HL-60/S4 (cell line): ENCODE results near the gene ZMAT2.
"Not testable (repeated sequence)": the region's sequence is repeated elsewhere in the genome, so short reads cannot be mapped to it uniquely, and the experiment has no call there.

Experiments
- in situ Hi-C: fragments of 300-500 bp; cut with MboI; formaldehyde crosslinking; loops from 2 replicates; pipeline ENCODE4 v1.14.3; 2022; ENCODE audit warnings: low sequenced_read_pairs

ZMAT2 gene

DNA sequence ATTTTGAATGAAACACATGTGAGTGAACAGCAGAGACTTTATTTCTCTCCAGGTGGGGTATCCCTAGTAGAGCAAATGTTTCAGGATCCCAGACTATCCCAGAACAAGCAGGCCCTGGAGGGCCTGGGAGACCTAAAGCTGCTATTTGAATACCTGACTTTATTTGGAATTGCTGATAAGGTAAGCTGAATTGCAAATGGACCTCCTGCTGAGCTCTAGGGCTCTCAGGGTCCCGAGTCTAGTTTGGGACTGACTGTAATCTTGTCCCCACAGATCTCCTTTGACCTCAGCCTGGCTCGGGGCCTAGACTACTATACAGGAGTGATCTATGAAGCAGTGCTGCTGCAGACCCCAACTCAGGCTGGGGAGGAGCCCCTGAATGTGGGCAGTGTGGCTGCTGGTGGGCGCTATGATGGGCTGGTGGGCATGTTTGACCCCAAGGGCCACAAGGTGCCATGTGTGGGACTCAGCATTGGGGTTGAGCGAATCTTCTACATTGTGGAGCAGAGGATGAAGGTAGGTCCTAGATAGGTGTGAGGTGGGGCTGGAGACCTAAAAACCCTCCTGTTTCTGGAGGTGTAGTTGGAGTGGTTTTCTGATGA, 3.3 kb upstream of the ZMAT2 start:
- in situ Hi-C loops, result loop anchor here (25.0 kb wide), 1 partner anchor 915 kb away; the partner anchor contains the start of gene DIAPH1

DNA sequence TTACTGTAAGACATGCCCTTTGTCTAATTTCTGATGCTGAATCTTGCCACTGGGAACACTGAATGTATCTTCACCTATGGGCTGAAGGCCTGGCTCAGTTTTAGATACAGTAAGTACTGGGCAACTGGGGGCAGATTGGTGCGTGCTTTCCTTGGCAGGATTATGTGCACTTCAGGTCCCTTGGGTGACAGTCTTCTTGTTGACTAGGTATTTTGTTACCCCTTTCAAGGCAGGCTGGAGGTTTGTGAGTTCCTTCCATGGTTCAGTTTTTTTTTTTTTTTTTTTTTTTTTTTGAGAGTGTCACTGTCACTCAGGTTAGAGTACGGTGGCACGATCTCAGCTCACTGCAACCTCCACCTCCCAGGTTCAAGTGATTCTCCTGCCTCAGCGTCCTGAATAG, 7.6 kb downstream of the ZMAT2 start:
- in situ Hi-C loops, result loop anchor here (10.0 kb wide), 1 partner anchor 143 kb away; the partner anchor contains the start of genes APBB3 and SLC35A4

DNA sequence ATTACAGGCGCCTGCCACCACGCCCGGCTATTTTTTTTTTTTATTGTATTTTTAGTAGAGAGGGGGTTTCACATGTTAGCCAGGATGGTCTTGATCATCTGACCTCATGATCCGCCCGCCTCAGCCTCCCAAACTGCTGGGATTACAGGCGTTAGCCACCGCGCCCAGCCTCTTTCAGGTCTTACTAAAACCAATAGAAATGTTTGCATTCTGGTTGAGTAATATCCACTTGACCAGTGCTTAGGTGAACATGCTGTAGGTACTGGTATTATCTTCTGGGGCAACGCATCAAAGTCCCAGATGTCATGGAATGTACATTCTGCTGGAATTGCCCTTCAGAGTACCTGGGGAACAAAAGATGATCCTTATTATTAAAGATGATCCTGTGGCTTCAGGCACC, 8.5 kb downstream of the ZMAT2 start:
- in situ Hi-C loops, result loop anchor here (10.0 kb wide), 1 partner anchor 144 kb away; the partner anchor contains the start of genes APBB3 and SLC35A4

DNA sequence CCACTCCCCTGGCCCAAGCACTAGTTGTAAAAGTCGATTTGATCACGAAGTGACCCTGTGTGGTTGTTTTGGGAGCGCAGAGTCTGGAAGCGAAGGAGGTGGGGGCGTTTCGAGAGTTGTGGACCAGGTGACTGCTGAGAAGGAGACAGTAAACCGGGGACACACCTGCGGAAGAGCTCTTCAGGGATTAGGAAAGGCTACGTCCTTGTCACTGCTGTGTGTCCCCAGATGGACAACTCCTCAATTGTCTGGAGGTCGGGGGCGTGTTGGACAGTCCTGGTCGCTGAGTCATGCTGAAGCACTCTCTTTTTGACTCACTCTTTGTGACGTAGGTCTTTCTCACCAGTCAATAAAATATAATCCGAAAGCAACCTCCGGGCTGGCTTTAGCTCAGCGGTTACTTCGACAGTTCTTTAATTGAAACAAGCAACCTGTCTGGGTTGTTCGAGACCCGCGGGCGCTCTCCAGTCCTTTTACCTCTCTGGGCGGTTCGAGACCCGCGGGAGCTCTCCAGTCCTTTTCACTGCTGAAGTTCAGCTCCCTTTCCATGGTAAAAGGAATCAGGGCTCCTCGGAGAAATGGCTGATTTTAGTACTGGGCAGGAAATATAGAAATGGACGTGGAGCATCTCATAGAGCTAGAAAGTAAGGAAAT, 10.8 kb downstream of the ZMAT2 start:
- in situ Hi-C loops, result loop anchor here (5.0 to 10.0 kb wide), 2 partner anchors 344 to 466 kb away; no protein-coding TSS in a partner anchor

DNA sequence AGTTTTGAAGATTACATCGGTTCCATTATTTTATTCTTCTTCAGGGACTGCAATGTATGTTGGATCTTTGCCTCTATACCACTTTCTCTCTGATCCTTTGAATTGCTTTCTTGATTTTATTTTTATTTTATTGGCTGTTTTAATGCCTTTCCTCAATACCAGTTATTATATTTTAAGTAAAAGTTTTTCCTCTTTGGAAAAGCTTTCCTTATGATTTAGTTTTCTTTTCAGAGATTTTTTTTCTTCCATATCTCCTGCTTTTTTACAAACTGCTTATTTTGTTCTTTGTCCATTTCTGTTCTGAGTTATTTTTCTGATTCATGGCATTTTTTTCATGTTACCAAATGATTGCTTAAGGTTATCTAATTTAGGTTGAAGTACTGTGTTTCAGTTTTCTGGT, 11.5 kb downstream of the ZMAT2 start:
- in situ Hi-C loops, result loop anchor here (5.0 to 10.0 kb wide), 2 partner anchors 344 to 467 kb away; no protein-coding TSS in a partner anchor

DNA sequence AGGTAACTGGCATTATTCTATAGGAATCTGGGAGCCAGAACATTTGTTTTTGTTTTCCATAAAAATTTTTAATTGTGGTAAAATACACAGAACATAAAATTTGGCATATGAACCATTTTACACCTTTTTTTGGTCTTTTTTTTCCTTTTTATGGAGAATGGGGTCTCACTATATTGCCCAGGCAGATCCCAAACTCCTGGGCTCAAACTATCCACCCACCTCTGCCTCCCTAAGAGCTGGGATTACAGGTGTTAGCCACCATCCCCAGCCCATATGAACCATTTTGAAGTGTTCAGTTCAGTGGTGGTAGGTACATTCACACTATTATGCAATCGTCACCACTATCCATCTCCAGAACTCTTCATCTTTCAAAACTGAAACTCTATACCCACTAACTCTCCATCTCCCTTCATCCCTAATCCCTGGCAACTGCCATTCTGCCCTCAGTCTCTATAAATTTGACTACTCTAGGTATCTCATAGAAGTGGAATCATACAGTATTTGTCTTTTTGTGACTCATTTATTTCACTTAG, 13.4 kb downstream of the ZMAT2 start:
- in situ Hi-C loops, result loop anchor here (5.0 to 10.0 kb wide), 2 partner anchors 346 to 469 kb away; no protein-coding TSS in a partner anchor

DNA sequence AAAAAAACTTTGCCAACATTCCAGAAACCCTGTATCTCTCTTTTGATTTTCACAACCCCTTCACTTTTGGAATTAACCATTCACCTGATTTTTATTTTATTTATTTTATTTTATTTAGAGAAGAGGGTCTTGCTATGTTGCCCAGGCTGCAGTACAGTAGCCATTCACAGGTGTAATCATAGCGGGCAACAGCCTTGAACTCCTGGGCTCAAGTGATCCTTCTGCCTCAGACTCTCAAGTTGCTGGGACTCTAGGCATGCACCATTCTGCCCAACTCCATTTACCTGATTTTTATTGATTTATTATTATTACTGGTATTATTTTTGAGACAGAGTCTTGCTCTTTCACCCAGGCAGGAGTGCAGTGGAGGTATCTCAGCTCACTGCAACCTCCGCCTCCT, 16.0 kb downstream of the ZMAT2 start:
- in situ Hi-C loops, result loop anchor here (10.0 kb wide), 1 partner anchor 471 kb away; no protein-coding TSS in a partner anchor

DNA sequence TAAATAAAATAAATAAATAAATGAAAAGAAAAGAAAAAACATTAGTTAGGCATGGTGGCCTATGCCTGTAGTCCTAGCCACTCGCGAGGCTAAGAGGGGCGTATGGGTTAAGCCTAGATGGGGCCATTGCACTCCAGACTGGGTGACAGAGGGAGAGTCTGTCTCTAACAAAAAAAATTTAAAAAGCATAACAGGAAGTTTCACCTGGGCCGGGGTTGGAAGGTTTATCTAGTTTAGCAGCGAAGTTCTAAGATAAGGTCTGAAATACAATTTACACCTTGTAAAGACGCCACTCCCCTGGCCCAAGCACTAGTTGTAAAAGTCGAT, 18.0 kb downstream of the ZMAT2 start:
- in situ Hi-C loops, result loop anchor here (10.0 kb wide), 1 partner anchor 473 kb away; no protein-coding TSS in a partner anchor

DNA sequence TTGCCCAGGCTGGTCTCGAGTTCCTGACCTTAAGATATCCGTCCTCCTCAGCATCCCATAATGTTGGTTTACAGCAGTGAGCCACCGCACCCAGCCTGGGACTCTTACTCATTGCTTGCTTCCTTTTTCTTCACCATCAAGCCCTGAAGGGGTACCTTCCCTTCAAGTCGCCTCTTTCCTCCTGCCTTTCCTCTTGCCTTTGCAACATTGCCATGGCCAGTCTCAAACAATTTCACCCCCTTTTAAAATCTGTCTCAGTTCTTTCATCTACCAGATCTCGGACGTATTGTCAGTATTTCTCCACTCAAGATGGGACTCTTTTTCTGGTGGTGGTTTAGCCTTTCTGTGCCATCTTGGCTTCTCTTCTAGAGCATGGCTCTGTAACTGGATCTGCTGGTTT, 20.5 kb downstream of the ZMAT2 start:
- in situ Hi-C loops, result not testable (repeated sequence)

DNA sequence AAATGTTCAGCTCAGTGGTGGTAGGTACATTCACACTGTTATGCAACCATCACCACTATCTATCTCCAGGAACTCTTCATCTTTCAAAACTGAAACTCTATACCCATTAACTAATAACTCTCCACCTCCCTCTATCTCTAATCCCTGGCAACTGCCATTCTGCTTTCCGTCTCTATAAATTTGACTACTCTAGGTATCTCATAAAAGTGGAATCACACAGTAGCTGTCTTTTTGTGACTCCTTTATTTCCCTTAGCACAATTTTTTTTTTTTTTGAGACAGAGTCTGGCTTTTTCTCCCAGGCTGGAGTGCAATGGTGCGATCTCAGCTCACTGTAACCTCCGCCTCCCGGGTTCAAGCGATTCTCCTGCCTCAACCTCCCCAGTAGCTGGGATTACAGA, 21.1 kb downstream of the ZMAT2 start:
- in situ Hi-C loops, result not testable (repeated sequence)

DNA sequence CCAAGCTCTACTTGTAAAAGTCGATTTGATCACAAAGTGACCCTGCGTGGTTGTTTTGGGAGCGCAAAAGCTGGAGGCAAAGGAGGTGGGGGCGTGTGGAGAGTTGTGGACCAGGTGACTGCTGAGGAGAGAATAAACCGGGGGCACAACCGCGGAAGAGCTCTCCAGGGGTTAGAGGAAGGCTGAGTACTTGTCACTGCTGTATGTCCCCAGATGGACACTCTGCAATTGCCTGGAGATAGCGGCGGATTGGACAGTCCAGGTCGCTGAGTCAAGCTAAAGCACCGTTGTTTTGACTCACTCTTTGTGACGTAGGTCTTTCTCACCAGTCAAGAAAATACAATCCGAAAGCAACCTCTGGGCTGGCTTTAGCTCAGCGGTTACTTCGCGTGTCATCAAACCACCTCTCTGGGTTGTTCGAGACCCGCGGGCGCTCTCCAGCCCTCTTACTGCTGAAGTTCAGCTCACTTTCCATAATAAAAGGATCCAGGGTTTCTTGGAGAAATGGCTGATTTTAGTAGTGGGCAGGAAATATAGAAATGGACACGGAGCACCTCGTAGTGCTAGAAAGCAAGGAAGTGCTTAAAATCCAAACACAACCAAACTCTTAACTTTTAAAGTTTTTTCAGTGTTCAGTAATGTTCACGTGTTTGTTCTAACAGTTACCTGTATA, 25.7 kb downstream of the ZMAT2 start:
- in situ Hi-C loops, result no loop called here

DNA sequence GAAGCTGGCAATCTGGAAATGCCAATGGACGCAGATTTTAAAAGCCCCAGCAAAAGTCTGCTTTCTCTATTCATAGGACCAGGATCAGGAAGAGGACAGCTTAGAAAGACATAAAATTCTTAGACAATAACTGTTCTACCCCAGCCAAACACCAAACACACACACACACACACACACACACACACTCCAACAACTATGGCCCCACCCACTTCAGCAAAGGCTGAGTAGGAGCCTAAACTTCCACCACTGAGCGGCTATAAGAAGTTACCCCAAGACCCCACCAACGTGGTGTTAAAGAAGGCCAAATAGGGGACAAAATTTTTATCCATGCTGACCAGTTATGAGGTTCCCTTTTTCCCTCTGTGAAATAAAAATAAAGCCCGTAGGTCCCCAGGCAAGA, 32.9 kb downstream of the ZMAT2 start:
- in situ Hi-C loops, result no loop called here

DNA sequence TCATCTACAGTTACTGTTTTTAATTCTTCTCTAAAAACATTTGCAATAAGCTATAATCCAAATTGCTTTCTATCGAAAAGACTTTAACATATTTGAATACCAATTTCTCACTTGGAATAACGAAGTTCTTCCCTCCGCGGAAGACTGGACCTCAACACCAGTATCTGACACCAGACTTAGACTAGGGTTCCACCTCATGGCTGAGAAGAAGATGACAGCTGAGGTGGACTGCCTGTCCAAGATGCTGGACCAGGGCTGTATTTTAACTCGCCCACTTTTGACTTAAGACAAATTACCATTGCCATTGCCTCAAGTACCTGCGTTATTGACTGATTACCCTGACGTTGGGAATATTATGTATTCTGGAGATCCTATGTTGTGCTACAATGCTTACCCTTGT, 34.1 kb downstream of the ZMAT2 start:
- in situ Hi-C loops, result no loop called here

DNA sequence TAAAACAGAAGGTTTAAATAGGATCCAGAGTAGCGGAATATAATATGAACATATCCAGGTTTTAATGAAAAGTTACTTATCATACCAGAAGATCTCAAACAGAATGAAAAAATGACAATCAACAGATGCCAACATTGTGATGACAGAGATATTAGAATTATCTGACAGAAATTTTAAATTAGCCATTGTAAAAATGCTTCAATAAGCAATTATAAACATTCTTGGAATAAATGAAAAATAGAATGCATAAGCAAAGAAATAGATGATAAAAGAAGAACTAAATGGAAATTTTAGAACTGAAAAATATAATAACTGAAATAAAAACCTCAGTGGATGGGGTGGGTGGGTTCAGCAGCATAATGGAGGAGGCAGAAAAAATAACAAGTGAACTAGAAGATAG, 37.2 kb downstream of the ZMAT2 start:
- in situ Hi-C loops, result no loop called here

DNA sequence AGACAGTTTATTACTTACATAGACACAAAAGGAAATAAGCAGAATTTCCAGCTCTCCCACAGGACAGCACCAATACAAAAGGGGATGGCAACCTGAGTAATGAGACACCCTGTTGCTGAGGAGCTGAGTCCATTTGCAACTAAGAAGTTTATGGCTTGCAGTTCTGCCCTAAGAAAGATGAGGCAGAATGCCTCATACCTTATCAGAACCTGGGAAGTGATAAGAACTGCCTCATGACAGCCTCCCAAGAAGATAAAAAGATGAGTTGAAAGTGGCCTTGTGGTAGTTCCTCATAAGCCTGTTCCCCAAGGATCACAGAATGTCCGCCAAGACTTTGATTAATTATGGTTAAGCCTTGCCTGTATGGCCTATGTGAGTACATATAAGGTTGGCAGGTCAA, 41.7 kb downstream of the ZMAT2 start:
- in situ Hi-C loops, result no loop called here

DNA sequence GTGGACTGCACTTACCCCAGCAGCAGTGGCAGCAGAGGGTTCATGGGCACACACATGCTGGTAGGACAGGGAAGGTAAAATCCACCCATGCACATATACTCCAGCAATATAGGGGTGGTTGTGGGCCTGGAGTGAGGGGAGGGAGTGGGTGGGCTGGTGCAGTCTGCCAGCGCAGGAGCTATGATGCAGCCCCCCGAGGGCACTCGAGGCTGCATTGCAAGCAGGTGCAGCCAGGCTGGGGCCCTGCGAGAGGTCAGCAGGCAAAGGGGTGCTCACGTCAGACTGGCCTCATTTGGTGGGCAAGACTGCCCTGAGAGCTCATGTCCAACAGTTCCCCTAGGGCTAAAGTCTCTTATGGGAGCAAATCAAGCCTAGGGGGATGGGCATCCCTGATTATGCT, 53.3 kb downstream of the ZMAT2 start:
- in situ Hi-C loops, result no loop called here
